GM12892 (cell line): ENCODE data around the gene CUL7.

Source experiments
- POLR2A ChIP-seq: IDR thresholded peaks from 2 replicates; pipeline ENCODE4 v1.6.1; 2011; ENCODE audit warnings: low read depth, low read length, control low read depth
- POLR2AphosphoS5 ChIP-seq: IDR thresholded peaks from 2 replicates; pipeline ENCODE4 v1.6.1; 2011; ENCODE audit warnings: low read depth, low read length, control low read depth
- TAF1 ChIP-seq: IDR thresholded peaks from 2 replicates; pipeline ENCODE4 v1.6.1; 2011; ENCODE audit warnings: low read depth, mild to moderate bottlenecking, control low read depth, low read length, borderline replicate concordance

- TF ChIP-seq POLR2AphosphoS5 (no peak), TAF1 (no peak), POLR2A (no peak)
These were observed 2.3 kb upstream of the CUL7 start for GRCh38 chr6:43055966-43056365.
